Colon (tissue), 2 donors: ENCODE data around the gene HPS5.

Experiments used
- FAIRE-seq: peaks from 2 replicates; lab custom pipeline; 2012; peaks lifted over from hg19 to GRCh38; lab: Jason Lieb, UNC
- donor health status: control.
- donor health status: control.

Gene HPS5

GRCh38 chr11:18235394-18236334 lies 86.3 kb downstream of the HPS5 start:
- FAIRE-seq = no peak

GRCh38 chr11:18233912-18234311 lies 88.0 kb downstream of the HPS5 start:
- no peak for FAIRE-seq

- FAIRE-seq = no peak
Observed at GRCh38 chr11:18230859-18231258, 91.1 kb downstream of the HPS5 start.

GRCh38 chr11:18229501-18229900 lies 92.4 kb downstream of the HPS5 start:
- FAIRE-seq = no peak
